Neural cell (in vitro differentiated cells): Measurements from ENCODE around the gene PIK3AP1. TPM values are rescaled to one million over a fixed set of nuclear protein-coding genes. Genes with fewer than 3 reads are reported as not detected.

Experiments used
- H2AFZ ChIP-seq: fragments of 200-600, 300-800 bp; sonication (generic), shearing (Covaris generic); 2 replicates; pipeline ENCODE4 v1.6.0; 2014; ENCODE audit warnings: low read depth, mild to moderate bottlenecking, antibody characterized with exemption, low read length, moderate library complexity
- H3F3A ChIP-seq: fragments of 200-600 bp; shearing (Covaris generic); 2 replicates; pipeline ENCODE4 v1.6.1; 2016; ENCODE audit warnings: mild to moderate bottlenecking, moderate library complexity, mixed read lengths, antibody characterized with exemption, low read length; ENCODE audit not compliant: insufficient read depth, poor library complexity, severe bottlenecking
- H3K27ac ChIP-seq: fragments of 200-600, 300-800 bp; sonication (generic), shearing (Covaris generic); 2 replicates; pipeline ENCODE4 v1.5.1; 2014; ENCODE audit warnings: mild to moderate bottlenecking, low read length, moderate library complexity
- H3K27me3 ChIP-seq: fragments of 300-800, 200-600 bp; sonication (generic), shearing (Covaris generic); 2 replicates; pipeline ENCODE4 v1.6.0; 2014; ENCODE audit warnings: mild to moderate bottlenecking, low read depth, low read length, moderate library complexity; ENCODE audit not compliant: insufficient read depth
- H3K36me3 ChIP-seq: fragments of 300-800, 200-600 bp; sonication (generic), shearing (Covaris generic); 2 replicates; pipeline ENCODE4 v1.5.1; 2014; ENCODE audit warnings: mild to moderate bottlenecking, antibody characterized with exemption, low read length, moderate library complexity; ENCODE audit not compliant: insufficient read depth
- H3K4me2 ChIP-seq: fragments of 300-800, 200-600 bp; sonication (generic), shearing (Covaris generic); 2 replicates; pipeline ENCODE4 v1.6.0; 2014; ENCODE audit warnings: mild to moderate bottlenecking, low read length
- H3K4me3 ChIP-seq: fragments of 300-800, 200-600 bp; sonication (generic), shearing (Covaris generic); 2 replicates; pipeline ENCODE4 v1.5.1; 2014; ENCODE audit warnings: mild to moderate bottlenecking, low read length, moderate library complexity
- H3K79me2 ChIP-seq: fragments of 200-600 bp; shearing (Covaris generic); replicated peaks from 2 replicates; pipeline ENCODE4 v1.6.0; 2014; ENCODE audit warnings: mild to moderate bottlenecking, low read length, moderate library complexity; ENCODE audit not compliant: insufficient read depth
- H3K9ac ChIP-seq: fragments of 300-800, 200-600 bp; sonication (generic), shearing (Covaris generic); 2 replicates; pipeline ENCODE4 v1.6.1; 2016; ENCODE audit warnings: mild to moderate bottlenecking, low read length, mixed read lengths
- H3K9me2 ChIP-seq: fragments of 200-600 bp; shearing (Covaris generic); 2 replicates; pipeline ENCODE4 v1.6.1; 2016; ENCODE audit warnings: mild to moderate bottlenecking, low read length, mixed read lengths; ENCODE audit not compliant: insufficient read depth
- H3K9me3 ChIP-seq: fragments of 200-600, 300-800 bp; sonication (generic), shearing (Covaris generic); 2 replicates; pipeline ENCODE4 v1.6.1; 2016; ENCODE audit warnings: mild to moderate bottlenecking, mixed run types, low read length, moderate library complexity, mixed read lengths
- H4K20me1 ChIP-seq: fragments of 200-600 bp; shearing (Covaris generic); 2 replicates; pipeline ENCODE4 v1.6.1; 2016; ENCODE audit warnings: mild to moderate bottlenecking, mixed run types; ENCODE audit not compliant: insufficient read depth
- CTCF ChIP-seq: fragments of 450-650 bp; IDR thresholded peaks from 2 replicates; pipeline ENCODE4 v1.5.1; 2014; ENCODE audit warnings: antibody characterized with exemption, mild to moderate bottlenecking, moderate library complexity; ENCODE audit not compliant: poor library complexity, severe bottlenecking
- EP300 ChIP-seq: fragments of 450-650 bp; conservative IDR thresholded peaks from 2 replicates; pipeline ENCODE4 v1.6.1; 2014; ENCODE audit warnings: antibody characterized with exemption, mild to moderate bottlenecking, moderate library complexity; ENCODE audit not compliant: poor library complexity, severe bottlenecking
- EZH2 ChIP-seq: fragments of 200-600, 300-800 bp; shearing (Covaris generic), sonication (generic); IDR thresholded peaks from 2 replicates; pipeline ENCODE4 v1.6.1; 2014; ENCODE audit warnings: antibody characterized with exemption, low read length, borderline replicate concordance, mild to moderate bottlenecking; ENCODE audit not compliant: insufficient read depth, poor library complexity, severe bottlenecking
- MXI1 ChIP-seq: fragments of 450-650 bp; conservative IDR thresholded peaks from 2 replicates; pipeline ENCODE4 v1.6.1; 2014; ENCODE audit warnings: antibody characterized with exemption, mild to moderate bottlenecking; ENCODE audit not compliant: poor library complexity, severe bottlenecking
- POLR2AphosphoS5 ChIP-seq: IDR thresholded peaks from 2 replicates; pipeline ENCODE4 v1.6.1; 2012
- RAD21 ChIP-seq: fragments of 450-650 bp; conservative IDR thresholded peaks from 2 replicates; pipeline ENCODE4 v1.6.1; 2014; ENCODE audit warnings: antibody characterized with exemption, mild to moderate bottlenecking, moderate library complexity
- REST ChIP-seq: IDR thresholded peaks from 2 replicates; pipeline ENCODE4 v1.6.1; 2012; ENCODE audit warnings: borderline replicate concordance
- SMC3 ChIP-seq: fragments of 450-650 bp; conservative IDR thresholded peaks from 2 replicates; pipeline ENCODE4 v1.6.1; 2014; ENCODE audit warnings: antibody characterized with exemption, mild to moderate bottlenecking, moderate library complexity; ENCODE audit not compliant: poor library complexity
- TAF1 ChIP-seq: IDR thresholded peaks from 2 replicates; pipeline ENCODE4 v1.6.1; 2012; ENCODE audit warnings: low read depth
- polyA plus RNA-seq: library from polyadenylated mRNA; depleted of rRNA; stranded (reverse); fragments of >200 nt; gene quantifications from 2 replicates; pipeline ENCODE4 v1.2.3, GENCODE V29; 2014

PIK3AP1 gene
- polyA plus RNA-seq, 1 donor from 2014 or later, result 0.05 TPM

- Histone ChIP-seq H2AFZ (no peak overlapping the region), H3K4me2 (no peak overlapping the region), H4K20me1 (no peaks in the 10 kb centered on the region), H3K79me2 (no peaks in the 10 kb centered on the region), H3K9me2 (no peaks in the 10 kb centered on the region), H3K4me3 (no peak overlapping the region), H3K36me3 (no peaks in the 10 kb centered on the region), H3K9ac (no peak overlapping the region), H3F3A (no peaks in the 10 kb centered on the region), H3K9me3 (no peaks in the 10 kb centered on the region), H3K27me3 (no peaks in the 10 kb centered on the region), H3K27ac (no peak overlapping the region)
- no peak for TF ChIP-seq CTCF
These were observed 11.9 kb downstream of the PIK3AP1 start for GRCh38 chr10:96708456-96708855.

- Histone ChIP-seq H3K4me3 (no peak overlapping the region), H3K4me2 (no peak overlapping the region), H3K9ac (no peak overlapping the region), H3K27ac (no peak overlapping the region), H3F3A (no peaks in the 10 kb centered on the region), H3K9me2 (no peaks in the 10 kb centered on the region), H2AFZ (no peak overlapping the region), H3K36me3 (no peaks in the 10 kb centered on the region), H3K27me3 (no peaks in the 10 kb centered on the region), H3K9me3 (no peaks in the 10 kb centered on the region), H3K79me2 (no peaks in the 10 kb centered on the region), H4K20me1 (no peaks in the 10 kb centered on the region)
- TF ChIP-seq CTCF, result no peak
- TF ChIP-seq EP300, result no peak
- TF ChIP-seq MXI1, result no peak
- TF ChIP-seq EZH2, result no peak
- TF ChIP-seq POLR2AphosphoS5, result no peak
These were observed 13.9 kb downstream of the PIK3AP1 start for GRCh38 chr10:96706331-96706853.

GRCh38 chr10:96705134-96705533, 15.2 kb downstream of the PIK3AP1 start:
- Histone ChIP-seq H3K79me2 (no peaks in the 10 kb centered on the region), H3K4me2 (no peak overlapping the region), H3K9me3 (no peaks in the 10 kb centered on the region), H3K4me3 (no peak overlapping the region), H3K27me3 (no peaks in the 10 kb centered on the region), H2AFZ (no peak overlapping the region), H3K9me2 (no peaks in the 10 kb centered on the region), H3F3A (no peaks in the 10 kb centered on the region), H3K36me3 (no peaks in the 10 kb centered on the region), H3K27ac (no peak overlapping the region), H3K9ac (no peak overlapping the region), H4K20me1 (no peaks in the 10 kb centered on the region)
- TF ChIP-seq MXI1 (no peak), RAD21 (no peak), EZH2 (no peak), CTCF (no peak), SMC3 (no peak), REST (no peak), TAF1 (no peak), EP300 (no peak), POLR2AphosphoS5 (no peak)
